ENCODE data around the gene SPRYD7. TPM values are rescaled to one million over a fixed set of nuclear protein-coding genes. Genes with fewer than 3 reads are reported as not detected.

The SPRYD7 gene, protein sequence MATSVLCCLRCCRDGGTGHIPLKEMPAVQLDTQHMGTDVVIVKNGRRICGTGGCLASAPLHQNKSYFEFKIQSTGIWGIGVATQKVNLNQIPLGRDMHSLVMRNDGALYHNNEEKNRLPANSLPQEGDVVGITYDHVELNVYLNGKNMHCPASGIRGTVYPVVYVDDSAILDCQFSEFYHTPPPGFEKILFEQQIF
- total RNA-seq = 4.8 and 8.2 TPM in 2 replicates

DNA sequence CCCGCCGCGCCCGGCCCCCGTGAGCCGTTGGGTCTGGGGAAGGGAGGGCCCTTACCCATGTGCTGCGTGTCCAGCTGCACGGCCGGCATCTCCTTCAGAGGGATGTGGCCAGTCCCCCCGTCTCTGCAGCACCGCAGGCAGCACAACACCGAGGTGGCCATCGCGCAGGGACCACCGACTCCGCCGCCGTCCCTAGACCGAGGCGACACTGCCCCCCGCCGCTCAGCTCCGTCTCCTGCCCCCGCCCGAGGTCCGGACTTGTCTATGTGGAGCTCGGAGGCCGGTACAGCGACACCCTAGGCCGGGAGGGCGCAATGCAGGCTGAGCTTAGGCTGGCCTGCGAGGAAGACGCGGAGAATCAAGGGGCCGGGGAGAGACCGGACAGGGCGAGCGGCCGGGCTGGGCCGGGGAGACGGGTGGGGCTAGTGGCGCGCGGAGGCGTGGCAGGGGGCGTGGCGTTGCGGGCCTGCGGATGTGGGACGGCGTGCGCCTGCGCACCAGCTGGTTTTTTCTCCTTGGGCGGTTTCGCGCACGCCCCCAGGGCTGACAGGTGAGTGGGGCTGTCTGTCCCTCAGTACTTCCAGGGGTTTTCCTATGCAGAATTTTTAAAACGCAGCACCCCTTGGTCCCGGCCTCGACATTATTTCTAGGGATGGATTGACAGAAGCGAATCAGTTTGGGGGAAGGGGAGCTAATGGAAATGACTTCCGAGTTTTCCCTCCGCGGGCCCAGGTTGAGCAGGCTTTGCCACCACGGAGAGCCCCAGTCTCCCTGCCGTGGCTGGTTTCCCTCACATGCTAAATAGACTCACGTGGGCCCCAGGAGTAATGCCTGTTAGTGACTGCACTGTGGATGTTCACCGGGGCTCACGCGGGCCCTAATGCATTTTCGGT, at the start of gene SPRYD7:
Gene SPRYD7, minus strand, starts transcription at position 266 of the 893 bp plus-strand sequence. Its CDS starts 105 bp downstream, at position 161.
- DNase-seq (ENCODE audit: low read depth) = peak; percentile 70
- TF ChIP-seq, protein P1, sequence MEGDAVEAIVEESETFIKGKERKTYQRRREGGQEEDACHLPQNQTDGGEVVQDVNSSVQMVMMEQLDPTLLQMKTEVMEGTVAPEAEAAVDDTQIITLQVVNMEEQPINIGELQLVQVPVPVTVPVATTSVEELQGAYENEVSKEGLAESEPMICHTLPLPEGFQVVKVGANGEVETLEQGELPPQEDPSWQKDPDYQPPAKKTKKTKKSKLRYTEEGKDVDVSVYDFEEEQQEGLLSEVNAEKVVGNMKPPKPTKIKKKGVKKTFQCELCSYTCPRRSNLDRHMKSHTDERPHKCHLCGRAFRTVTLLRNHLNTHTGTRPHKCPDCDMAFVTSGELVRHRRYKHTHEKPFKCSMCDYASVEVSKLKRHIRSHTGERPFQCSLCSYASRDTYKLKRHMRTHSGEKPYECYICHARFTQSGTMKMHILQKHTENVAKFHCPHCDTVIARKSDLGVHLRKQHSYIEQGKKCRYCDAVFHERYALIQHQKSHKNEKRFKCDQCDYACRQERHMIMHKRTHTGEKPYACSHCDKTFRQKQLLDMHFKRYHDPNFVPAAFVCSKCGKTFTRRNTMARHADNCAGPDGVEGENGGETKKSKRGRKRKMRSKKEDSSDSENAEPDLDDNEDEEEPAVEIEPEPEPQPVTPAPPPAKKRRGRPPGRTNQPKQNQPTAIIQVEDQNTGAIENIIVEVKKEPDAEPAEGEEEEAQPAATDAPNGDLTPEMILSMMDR (conservative IDR thresholded peaks at IDR 0.05; ENCODE audit: low read depth, low read length) = peak; percentile 77
- peak within 1 kb of the TSS; percentile 98 for H3K4me3 ChIP-seq (ENCODE audit: low read depth, low read length)

DNA sequence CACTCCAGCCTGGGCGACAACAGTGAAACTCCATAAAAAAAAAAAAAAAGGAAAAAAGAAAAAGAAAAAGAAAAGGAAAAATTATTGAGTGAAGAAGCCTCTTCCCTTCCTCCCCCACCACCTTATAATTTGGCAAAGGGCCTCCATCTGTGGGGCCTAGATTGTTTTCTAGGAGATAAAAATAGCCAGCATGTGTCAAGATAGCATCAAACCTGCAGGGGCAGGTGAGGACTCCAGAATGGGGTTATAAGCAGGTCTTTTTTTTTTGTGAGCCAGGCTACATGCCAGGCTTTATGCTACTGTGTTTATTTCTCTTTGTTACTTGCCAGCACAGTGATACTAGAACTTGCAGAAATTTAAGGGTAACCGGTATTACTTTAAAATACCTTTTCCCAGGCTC, 49.0 kb upstream of the SPRYD7 start:
- TF ChIP-seq, protein P1 (conservative IDR thresholded peaks at IDR 0.05; ENCODE audit: low read depth, low read length) = no peak
- DNase-seq (ENCODE audit: low read depth) = no peak
- H3K4me3 ChIP-seq (ENCODE audit: low read depth, low read length) = no peak overlapping the region

DNA sequence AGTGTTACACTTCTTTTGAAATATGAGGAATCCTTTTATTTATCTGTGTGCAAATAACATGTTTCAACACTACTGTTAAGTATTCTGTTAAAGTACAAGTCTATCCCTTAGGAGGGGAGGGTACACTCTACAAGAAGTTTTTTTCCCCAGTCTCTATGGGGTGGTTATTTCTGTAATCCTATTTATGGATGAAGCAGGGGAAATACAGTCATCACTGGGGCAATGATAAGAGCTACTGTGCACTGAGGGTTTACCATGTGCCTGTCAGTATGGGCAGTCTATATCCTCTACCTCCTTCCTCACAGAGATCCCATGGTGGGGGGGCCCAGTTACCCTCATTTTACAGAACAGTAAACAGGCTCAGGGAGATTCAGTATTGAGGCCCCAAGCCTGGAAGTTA, 44.1 kb upstream of the SPRYD7 start:
- no peak overlapping the region for H3K4me3 ChIP-seq (ENCODE audit: low read depth, low read length)
- TF ChIP-seq, protein P1 (conservative IDR thresholded peaks at IDR 0.05; ENCODE audit: low read depth, low read length) = no peak
- DNase-seq (ENCODE audit: low read depth) = no peak

DNA sequence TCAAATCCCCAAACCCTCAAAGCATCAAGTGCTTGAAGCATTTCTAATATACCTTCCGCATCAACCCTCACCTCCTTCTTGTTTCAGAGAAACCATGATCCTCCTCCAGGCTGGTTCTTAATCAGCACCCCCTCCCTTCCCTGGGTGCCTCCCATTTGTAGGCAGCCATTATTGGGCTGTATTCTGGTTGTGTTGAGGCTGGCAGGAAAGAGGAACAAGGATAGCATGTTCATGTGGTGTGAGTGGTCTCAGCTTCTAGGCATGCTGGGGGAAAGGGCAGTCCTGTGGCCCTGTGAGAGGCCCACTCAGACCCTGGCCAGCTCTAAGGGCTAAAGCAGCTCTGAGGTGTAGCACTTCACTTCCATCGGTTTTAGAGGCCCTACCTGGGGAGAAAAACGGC, 41.9 kb upstream of the SPRYD7 start:
- TF ChIP-seq, protein P1 (conservative IDR thresholded peaks at IDR 0.05; ENCODE audit: low read depth, low read length) = no peak
- DNase-seq (ENCODE audit: low read depth) = no peak
- no peak overlapping the region for H3K4me3 ChIP-seq (ENCODE audit: low read depth, low read length)

DNA sequence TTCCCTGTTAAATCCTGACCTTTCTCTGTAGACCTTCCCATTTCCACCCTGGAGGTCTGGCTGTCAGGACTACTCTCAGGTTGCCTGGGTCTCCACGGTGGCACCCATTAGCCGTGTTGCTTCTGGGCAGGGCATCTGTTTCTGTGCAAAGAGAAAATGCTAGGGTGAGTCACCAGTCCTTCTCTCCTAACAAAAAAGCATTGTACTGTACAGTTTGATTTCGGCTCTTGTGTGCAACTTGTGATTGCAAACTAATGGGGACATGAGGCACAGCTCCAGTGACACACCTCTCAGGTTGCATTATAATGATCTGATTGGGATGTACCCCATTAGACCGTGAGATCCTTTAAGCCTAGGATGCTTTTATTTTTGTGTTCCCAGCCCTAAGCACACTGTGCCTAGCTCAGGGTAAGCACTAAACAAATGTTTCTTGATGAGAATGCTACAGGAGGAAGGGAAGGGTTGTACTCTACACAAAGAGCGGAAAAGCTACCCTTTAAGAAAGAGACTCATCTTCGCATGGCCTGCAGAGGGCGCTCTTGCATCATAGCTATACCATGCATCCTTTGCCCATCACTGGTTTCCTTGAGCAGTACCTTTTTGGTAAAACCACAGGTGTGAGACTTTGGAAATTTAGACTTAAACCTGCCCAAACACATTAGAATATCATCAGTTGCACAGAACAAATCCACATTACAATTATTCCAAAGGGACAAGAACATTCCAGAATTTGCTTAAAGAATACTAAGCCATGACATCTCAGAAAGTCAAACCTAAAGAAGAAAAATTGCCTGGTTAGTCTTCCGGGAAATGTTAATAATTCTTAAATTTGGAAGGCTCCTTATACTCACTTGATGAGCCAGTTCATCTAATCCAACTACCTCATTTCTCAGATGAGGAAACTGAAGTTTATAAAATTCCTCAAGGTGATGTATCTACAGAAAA, 40.4 kb upstream of the SPRYD7 start:
- no peak overlapping the region for H3K4me3 ChIP-seq (ENCODE audit: low read depth, low read length)
- peak; percentile 25 for DNase-seq (ENCODE audit: low read depth)
- TF ChIP-seq, protein P1 (conservative IDR thresholded peaks at IDR 0.05; ENCODE audit: low read depth, low read length) = peak; percentile 95

DNA sequence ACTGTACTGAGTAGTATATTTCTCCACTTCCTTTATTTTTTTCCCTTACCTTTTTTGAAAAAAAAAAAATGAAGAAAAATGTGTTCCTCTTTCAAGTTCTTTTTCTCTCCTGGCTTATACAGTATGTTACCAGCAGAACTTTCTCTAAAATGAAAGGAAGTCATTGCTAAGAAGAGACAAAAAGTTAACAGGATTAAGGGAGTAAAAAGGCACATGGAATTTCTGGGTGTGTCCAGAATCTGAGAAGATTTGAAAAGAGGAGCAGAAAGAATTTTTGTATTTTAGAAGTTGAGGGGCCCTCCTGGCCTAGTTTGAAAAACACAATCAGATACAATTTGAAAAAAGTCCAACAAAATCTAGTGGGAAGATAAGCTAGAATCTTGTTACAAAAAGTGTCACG, 39.7 kb upstream of the SPRYD7 start:
- TF ChIP-seq, protein P1 (conservative IDR thresholded peaks at IDR 0.05; ENCODE audit: low read depth, low read length) = no peak
- no peak for DNase-seq (ENCODE audit: low read depth)
- no peak overlapping the region for H3K4me3 ChIP-seq (ENCODE audit: low read depth, low read length)

All from epithelial cell of proximal tubule (primary cell).